ENCODE measurements around the gene KMT2D.
A peak's percentile ranks its signal among the peaks of the same experiment; 100 is the strongest.

Gene KMT2D

GRCh38 chr12:49060237-49061156, at the start of gene KMT2D:
Gene KMT2D (minus strand): TSS chr12:49060794. CDS start chr12:49055324, 5,470 bp downstream.
- DNase-seq (ENCODE audit: low read depth in 1 of 2, low spot score in 1 of 2) = peak; percentile 75 to 81

- DNase-seq (ENCODE audit: low read depth in 1 of 2, low spot score in 1 of 2) = no peak
These were observed 49.3 kb upstream of the KMT2D start for GRCh38 chr12:49109641-49110463.

- no peak for DNase-seq (ENCODE audit: low read depth in 1 of 2, low spot score in 1 of 2)
These were observed 48.4 kb upstream of the KMT2D start for GRCh38 chr12:49108958-49109404.

GRCh38 chr12:49105504-49106084, 45.0 kb upstream of the KMT2D start:
- no peak for DNase-seq (ENCODE audit: low read depth in 1 of 2, low spot score in 1 of 2)

- DNase-seq (ENCODE audit: low read depth in 1 of 2, low spot score in 1 of 2) = no peak
These were observed 44.2 kb upstream of the KMT2D start for GRCh38 chr12:49104822-49105221.

GRCh38 chr12:49100380-49100779, 39.8 kb upstream of the KMT2D start:
- no peak for DNase-seq (ENCODE audit: low read depth in 1 of 2, low spot score in 1 of 2)

- DNase-seq (ENCODE audit: low read depth in 1 of 2, low spot score in 1 of 2) = no peak
These were observed 38.1 kb upstream of the KMT2D start for GRCh38 chr12:49098703-49099102.

GRCh38 chr12:49098035-49098451, 37.4 kb upstream of the KMT2D start:
- DNase-seq (ENCODE audit: low read depth in 1 of 2, low spot score in 1 of 2) = peak; percentile 38 to 45

- DNase-seq (ENCODE audit: low read depth in 1 of 2, low spot score in 1 of 2) = no peak
These were observed 36.8 kb upstream of the KMT2D start for GRCh38 chr12:49097381-49097780.

GRCh38 chr12:49094975-49095365, 34.4 kb upstream of the KMT2D start:
- DNase-seq (ENCODE audit: low read depth in 1 of 2, low spot score in 1 of 2) = no peak

GRCh38 chr12:49094160-49094974, 33.8 kb upstream of the KMT2D start, which contains the start of gene DHH:
Gene DHH (minus strand): TSS chr12:49094801. CDS start chr12:49094512, 289 bp downstream.
- DNase-seq (ENCODE audit: low read depth in 1 of 2, low spot score in 1 of 2) = no peak

GRCh38 chr12:49093792-49094159, 33.2 kb upstream of the KMT2D start:
- DNase-seq (ENCODE audit: low read depth in 1 of 2, low spot score in 1 of 2) = no peak

- no peak for DNase-seq (ENCODE audit: low read depth in 1 of 2, low spot score in 1 of 2)
These were observed 32.3 kb upstream of the KMT2D start for GRCh38 chr12:49092816-49093406.

GRCh38 chr12:49092086-49092815, 31.7 kb upstream of the KMT2D start:
- no peak for DNase-seq (ENCODE audit: low read depth in 1 of 2, low spot score in 1 of 2)

- no peak for DNase-seq (ENCODE audit: low read depth in 1 of 2, low spot score in 1 of 2)
These were observed 31.2 kb upstream of the KMT2D start for GRCh38 chr12:49091836-49092085.

GRCh38 chr12:49091056-49091835, 30.7 kb upstream of the KMT2D start:
- no peak for DNase-seq (ENCODE audit: low read depth in 1 of 2, low spot score in 1 of 2)

- DNase-seq (ENCODE audit: low read depth in 1 of 2, low spot score in 1 of 2) = no peak
These were observed 29.5 kb upstream of the KMT2D start for GRCh38 chr12:49089821-49090773.

- no peak for DNase-seq (ENCODE audit: low read depth in 1 of 2, low spot score in 1 of 2)
These were observed 28.3 kb upstream of the KMT2D start for GRCh38 chr12:49088932-49089330.

All from activated T-helper 1 cell treated with anti-CD3 and anti-CD28 coated beads, Interleukin-2, amount 50 U/mL, for 16 hours (primary cell).